EH (cell line): ENCODE data around the gene CEP131.
"Not testable (repeated sequence)": the region's sequence is repeated elsewhere in the genome, so short reads cannot be mapped to it uniquely, and the experiment has no call there.

Source experiments
- DNase-seq: peaks from one replicate; pipeline ENCODE4 v3.0.0-alpha.2; 2015; ENCODE audit warnings: low read depth

Gene CEP131

GRCh38 chr17:81151278-81151677, 71.5 kb downstream of the CEP131 start:
- DNase-seq = no peak

DNA sequence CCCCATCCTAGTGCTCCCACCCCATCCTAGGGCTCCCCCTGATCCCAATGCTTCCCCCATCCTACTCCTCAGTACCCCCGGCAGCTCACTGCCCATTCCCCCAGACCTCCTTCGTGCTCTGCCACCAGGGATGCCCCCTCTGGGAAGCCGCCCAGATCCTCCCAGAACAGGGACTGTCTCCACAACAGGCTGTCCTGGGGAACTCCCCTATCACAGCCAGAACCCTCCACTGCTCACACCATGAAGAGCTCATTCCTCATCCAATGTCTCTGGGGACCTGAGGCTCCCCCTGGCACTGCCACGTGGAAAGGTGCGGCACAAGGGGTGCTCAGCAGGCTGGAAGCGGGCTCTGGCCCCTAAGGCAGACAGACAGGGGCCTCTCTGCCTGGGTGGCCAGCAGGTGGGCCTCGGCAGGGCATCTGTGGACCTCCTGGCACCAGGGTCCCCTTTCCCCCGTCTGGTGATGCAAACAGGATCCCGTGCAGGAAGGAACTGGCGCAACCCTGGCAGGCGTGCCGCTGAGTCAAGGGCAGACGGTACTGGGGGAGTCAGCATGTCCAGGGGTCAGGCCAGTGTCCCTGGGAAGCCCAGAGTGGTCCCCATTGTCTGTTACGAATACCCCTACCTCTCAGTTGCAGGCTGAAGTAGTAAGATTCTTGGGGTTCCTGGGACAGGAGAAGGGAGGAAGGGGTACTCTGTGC, 72.2 kb downstream of the CEP131 start:
- DNase-seq = no peak

DNA sequence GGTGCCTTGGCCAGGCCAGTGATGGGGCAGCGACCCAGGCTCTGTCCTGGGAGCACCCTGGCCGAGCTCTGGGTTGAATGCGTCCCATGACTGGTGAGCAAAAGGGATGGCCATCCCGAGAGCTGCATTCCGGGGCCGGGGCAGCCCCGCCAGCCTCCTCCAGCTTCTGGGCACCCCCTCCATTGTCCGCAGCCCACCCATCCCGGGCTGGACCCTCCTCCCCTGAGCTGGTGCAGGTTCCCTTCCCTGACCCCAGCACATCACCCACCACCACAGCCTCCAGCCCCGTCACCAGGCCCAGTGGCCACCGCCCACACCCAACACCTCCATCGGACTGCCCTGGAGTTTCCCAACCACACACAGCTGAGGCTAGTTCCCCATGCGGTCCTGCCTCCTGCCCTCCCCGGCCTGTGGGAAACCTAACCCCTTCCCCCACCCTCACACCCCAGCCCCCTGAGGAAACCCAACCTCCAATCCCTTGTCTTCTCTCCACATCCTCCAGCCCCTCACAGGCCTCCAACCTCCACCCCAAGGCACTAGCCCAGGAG, 73.7 kb downstream of the CEP131 start:
- DNase-seq = no peak

GRCh38 chr17:81148571-81148970, 74.2 kb downstream of the CEP131 start:
- DNase-seq = no peak

DNA sequence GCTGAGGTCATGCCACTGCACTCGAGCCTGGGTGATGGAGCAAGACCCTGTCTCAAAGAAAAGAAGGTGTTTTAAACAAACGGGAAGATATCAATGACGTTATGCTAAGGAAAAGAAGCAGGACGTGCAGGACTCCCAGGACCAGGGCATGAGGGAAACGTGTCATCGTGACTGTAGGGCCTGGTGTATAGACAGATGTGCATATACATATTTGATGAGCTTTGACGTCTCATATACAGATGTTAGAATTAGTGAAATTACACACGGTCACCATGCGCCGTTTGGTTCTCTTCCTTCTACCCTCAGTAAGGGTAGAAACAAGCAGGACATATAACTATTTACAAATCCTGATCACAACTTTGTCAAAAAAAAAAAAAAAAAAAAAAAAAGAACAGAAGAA, 75.1 kb downstream of the CEP131 start:
- DNase-seq = no peak

GRCh38 chr17:81146208-81146607, 76.6 kb downstream of the CEP131 start:
- DNase-seq = not testable (repeated sequence)

DNA sequence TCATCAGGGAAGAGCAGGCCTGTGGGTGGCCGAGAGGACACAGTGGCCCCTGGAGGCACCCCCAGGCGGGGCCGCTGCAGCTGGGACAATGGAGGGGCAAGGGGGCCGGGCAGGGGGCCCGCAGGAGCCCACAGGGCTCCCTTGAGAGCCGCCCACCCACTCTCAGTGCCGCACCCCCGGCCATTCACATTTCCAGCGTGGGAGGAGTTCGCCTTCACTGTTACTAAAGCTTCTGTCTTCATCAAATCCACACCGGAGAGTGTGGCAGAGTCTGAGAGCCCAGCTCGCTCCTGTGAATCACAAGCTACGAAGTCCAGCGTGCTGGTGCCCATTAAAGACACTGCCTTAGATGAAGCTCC, 78.4 kb downstream of the CEP131 start:
- DNase-seq = no peak

GRCh38 chr17:81143717-81144422, 78.9 kb downstream of the CEP131 start:
- no peak for DNase-seq

DNA sequence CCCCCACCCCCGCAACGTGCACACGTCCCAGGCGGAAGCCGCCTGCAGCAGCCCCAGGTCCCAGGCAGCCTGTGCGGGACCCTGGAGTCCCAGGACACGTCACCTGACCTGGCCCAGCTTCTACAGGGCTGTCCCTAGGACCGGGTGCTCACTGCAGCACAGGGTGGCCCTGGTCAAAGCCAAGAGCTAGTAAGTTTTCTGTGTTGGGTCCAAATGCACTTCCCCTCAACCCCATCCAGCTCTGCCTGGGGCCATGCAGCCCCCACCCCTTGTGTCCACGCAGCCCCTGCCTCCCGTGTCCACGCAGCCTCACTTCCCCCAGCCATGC, 79.6 kb downstream of the CEP131 start:
- DNase-seq = no peak

- DNase-seq = peak; percentile 79
Observed at GRCh38 chr17:81142301-81143199, 80.2 kb downstream of the CEP131 start.

DNA sequence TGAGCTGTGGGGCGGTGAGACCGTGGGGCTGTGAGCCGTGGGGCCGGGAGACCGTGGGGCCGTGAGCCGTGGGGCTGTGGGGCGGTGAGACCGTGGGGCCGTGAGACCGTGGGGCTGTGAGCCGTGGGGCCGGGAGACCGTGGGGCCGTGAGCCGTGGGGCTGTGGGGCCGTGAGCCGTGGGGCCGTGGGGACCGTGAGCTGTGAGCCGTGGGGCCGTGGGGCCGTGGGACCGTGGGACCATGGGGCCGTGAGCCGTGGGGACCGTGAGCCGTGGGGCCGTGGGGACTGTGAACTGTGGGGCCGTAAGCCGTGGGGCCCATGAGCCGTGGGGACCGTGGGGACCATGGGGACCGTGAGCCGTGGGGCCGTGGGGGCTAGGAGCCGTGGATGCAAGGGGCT, 82.1 kb downstream of the CEP131 start:
- no peak for DNase-seq

DNA sequence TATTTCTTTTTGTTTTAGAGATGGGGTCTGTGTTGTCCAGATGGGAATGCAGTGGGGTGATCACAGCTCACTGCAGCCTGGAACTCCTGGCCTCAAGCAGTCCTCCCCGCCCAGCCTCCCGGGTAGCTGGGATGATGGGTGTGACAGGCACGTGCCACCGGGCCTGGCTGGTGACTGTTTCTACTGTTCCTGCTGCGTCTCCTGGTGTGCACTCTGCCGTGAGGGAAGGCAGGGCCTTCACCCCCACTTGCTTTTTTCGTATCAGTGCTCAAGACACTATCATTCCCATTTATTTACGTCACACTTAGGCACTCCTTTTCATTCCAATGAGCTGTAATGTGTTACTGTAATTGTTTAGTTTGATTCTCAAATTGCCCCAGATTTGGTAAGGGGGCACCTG, 82.7 kb downstream of the CEP131 start:
- DNase-seq = no peak
